GM18511 (cell line): Measurements from ENCODE around the gene OTUD7B.

ENCODE experiments used
- ATAC-seq: cut with Tn5 transposase; IDR thresholded peaks from one replicate; pipeline ENCODE4 v1.9.1; 2021; ENCODE audit warnings: mild to moderate bottlenecking, moderate library complexity; ENCODE audit not compliant: unreplicated experiment

The OTUD7B gene

GRCh38 chr1:150003801-150004200, 6.7 kb downstream of the OTUD7B start:
- no peak for ATAC-seq

GRCh38 chr1:150002217-150002616, 8.3 kb downstream of the OTUD7B start:
- ATAC-seq: no peak

GRCh38 chr1:150001415-150001814, 9.1 kb downstream of the OTUD7B start:
- ATAC-seq: no peak

DNA sequence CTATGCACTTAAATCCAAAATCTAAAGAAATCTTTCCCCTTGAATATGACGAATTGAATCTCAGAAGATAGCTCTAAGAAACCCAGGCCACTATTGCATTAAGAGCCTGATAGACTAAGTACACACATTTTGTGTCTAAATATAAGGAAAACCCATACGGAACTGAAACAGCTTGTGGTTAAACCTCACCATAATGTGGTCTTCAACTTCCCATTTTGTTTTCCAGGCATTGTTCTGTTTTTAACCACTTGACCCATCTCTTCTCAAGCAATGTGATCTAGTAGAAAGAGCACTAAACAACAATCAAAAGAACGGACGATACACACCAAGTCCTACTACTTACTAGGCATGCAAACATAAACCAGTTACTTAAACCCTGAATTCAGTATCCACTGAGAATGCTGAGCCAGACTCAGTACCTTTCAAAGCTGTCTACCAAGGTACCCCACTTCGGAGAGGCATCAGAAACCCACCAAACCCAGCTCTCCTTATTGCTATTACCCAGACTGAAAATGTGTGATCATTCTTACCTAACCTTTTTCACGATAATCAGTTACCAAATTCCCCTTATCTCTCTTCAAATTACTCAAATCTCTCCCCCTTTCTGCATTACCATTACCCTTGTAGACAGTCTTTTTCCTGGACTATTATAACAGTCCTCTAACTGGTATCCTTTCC, 12.8 kb downstream of the OTUD7B start:
- ATAC-seq: peak; percentile 82

DNA sequence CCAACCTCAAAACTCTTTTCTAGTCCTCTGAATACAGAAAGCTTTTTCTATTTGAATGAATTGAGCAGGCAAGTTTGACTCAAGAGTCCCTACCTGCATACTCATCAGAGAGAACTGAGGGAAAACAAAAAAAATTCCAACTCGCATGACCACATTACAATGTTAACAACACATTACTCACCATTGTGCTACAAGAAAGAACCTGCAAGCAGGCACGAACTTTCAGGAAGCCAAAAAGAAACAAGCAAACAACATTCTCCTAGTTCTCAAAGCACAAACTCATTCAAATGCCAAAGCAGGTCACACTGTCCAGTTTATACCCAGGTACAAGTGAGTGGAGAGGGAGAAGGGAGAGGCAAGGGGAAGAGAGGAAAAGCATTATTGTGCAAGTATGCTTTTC, 14.6 kb downstream of the OTUD7B start:
- ATAC-seq: no peak

GRCh38 chr1:149993764-149994163, 16.8 kb downstream of the OTUD7B start:
- ATAC-seq: no peak

GRCh38 chr1:149993181-149993580, 17.3 kb downstream of the OTUD7B start:
- ATAC-seq: no peak

- no peak for ATAC-seq
These were observed 23.3 kb downstream of the OTUD7B start for GRCh38 chr1:149987297-149987595.

DNA sequence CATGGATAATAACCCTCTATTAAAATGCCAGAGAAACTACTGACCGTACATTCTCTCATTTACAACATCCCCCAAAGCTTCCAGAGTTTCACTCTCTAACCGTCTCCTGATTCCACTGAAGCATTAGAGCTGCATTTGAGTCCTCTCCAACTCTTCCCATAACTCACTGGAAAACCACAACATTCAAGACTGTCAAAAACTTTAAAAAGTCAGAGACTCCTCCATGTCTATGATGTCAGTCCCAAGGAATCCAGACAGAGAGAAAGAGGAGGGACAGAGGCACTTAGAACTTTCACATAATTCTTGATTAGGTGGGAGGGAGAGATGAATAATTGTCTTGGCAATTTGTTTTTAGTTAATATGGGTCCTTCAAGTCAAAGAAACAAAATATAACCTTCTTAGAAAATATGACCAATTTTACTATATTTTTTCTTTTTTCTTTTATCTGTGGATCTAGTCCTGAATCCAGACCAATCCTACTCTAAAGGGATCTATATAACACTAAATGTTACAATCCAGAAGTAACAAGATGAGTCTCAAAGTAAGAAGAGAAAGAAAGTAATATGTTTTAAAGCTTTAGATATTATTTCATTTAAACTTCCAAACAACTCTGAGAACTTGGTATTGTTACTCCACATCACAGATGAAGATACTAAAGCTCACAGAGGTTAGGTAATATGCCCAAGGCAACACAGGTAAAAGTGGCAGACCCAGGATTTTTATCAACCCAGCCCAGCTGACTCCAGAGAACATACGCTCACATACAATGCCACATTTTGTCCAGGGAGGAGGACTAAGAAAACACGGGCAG, 23.8 kb downstream of the OTUD7B start:
- no peak for ATAC-seq

DNA sequence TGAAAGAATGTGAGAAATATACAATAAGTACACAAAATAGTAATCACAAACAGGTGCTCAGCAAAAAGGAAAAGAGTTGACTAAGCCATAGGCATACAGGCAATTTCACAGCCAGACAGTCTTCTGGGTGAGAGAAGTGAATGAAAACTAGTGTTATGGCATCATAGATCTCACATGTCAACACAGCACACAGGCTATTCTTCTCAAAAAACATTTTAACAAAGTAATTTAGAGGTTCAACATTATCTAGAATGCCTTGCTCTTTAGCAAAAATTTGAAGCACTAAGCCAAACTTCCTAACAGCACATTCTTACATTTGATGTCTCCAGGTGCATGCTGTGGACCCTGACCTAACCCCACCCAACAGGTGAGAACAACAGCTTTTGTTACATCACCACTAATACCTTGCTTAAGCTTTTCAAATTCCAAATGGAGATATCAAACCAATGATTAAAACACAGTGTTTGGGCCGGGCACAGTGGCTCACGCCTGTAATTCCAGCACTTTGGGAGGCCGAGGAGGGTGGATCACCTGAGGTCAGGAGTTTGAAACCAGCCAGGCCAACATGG, 30.5 kb downstream of the OTUD7B start:
- no peak for ATAC-seq

GRCh38 chr1:149979245-149979971, 31.1 kb downstream of the OTUD7B start:
- ATAC-seq: no peak

GRCh38 chr1:149978547-149979023, 31.9 kb downstream of the OTUD7B start:
- ATAC-seq: no peak

GRCh38 chr1:149977345-149977744, 33.2 kb downstream of the OTUD7B start:
- no peak for ATAC-seq

DNA sequence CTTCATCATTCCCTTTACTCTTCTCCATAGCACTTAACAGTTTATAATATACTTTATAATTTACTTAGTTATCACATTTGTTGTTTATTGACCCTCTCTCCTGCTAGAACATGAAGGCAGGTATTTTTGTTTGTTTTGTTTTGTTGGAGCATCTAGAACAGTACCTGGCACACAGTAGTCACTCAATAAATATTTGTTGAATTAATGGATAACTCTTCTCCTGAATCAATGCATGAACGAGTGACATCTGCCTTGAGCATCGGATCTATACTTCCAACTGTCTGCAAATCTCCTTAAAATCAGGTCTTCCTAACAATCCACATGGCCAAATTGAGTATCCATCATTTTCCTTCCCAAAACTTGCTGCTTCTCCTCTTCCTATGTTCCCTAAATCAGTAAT, 38.0 kb downstream of the OTUD7B start:
- ATAC-seq: no peak

DNA sequence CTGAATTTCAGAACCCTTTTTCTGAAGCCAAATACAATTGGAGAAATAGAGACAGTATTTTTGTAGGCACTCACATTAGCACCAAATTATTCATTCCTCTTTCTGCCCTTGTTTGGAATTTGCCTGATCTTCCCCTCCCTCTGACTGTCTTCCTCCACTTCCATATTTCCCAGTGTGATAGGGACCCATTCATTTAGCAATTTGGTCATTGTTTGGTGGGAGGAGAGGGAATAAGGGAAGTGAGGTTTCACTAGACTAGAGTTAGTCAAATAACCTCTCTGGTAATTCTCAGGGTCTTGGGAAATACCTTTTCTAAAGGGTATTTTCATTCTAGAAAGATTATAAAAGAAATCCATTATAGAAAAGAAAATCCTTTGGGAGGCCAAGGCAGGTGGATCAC, 42.9 kb downstream of the OTUD7B start:
- no peak for ATAC-seq

DNA sequence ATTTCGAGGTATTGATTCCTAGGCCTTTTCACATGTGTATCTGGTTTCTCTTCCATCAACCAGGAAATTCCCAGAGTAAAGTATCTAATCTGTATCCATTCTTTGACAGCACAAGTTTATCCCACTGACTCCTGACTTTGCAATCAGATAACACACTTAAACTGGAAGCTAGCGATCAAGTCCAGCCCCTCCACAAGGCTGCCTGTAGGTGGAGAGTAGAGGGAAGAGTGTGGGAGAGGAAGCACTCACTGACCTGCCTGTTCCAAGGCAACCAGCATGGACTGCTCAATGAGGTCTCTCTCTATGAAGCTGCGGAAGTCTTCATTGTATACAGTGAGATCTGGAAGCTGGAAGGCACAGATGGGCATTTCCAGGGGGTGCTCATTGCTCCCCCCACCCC, 43.5 kb downstream of the OTUD7B start:
- no peak for ATAC-seq

DNA sequence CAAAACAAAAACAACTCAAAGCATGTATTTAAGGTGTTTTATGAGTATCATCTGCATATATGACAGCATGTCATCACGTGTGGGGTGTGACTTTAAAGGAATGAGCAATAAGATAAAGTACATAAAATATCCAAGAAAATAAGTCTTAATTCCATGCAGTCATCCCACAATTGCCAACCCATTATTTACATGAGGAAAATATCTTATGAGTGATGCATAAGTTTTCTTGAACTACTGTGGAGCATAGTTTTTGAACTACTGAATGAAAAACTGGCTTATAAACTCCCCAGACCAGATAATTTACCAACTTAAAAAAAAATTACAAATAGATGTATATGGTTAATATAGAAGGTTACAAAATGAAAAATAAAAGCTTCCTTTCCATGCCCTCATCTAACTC, 44.1 kb downstream of the OTUD7B start:
- ATAC-seq: no peak

GRCh38 chr1:149965440-149965839, 45.1 kb downstream of the OTUD7B start:
- ATAC-seq: no peak

DNA sequence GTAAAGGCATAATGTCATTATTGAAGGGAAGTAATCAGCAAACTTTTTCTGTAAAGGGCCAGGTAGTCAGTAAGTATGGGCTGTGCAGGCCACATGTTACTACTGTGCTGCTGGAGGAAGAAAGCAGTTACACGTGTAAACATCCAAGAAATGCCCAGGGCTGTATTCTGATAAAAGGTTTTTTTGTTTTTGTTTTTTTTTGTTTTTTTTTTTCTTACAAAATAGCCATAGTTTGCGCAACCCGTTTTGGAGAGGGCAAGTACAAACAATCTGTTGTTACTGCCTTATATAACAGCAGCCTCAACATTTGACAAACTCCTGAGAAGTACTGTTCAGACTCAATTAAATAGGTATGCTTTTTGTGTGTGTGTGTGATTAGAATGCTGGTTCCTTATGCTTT, 47.2 kb downstream of the OTUD7B start:
- no peak for ATAC-seq

DNA sequence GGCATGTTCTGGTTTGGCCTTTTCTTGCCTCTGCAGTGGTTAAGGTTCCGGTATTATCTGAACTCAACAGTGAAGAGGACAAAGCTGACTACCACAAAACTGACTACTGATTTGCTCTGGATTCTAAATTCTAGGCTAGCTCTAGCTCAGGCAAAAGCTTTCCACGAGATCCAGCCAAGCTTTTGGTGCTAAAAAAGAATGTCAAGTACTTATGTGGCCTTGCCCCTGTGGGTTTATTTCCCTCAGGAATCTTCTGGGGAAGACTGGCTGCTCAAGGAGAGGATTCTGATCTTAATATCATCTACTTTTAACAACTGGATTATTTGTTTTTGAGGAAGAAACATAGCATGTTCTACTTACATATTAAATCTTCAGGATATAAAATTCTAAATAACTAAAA, 47.8 kb downstream of the OTUD7B start:
- no peak for ATAC-seq

- no peak for ATAC-seq
These were observed 48.4 kb downstream of the OTUD7B start for GRCh38 chr1:149962039-149962647.
